Neural progenitor cell (in vitro differentiated cells): ENCODE data around the gene KRT76. TPM values are rescaled to one million over a fixed set of nuclear protein-coding genes. Genes with fewer than 3 reads are reported as not detected.

Experiments used
- DNase-seq: peaks from one replicate; pipeline ENCODE4 v3.0.0-alpha.2; 2016; ENCODE audit warnings: low spot score
- H2AFZ ChIP-seq: fragments of 200-600 bp; sonication (generic); replicated peaks from 2 replicates; pipeline ENCODE4 v1.6.1; 2016; ENCODE audit warnings: antibody characterized with exemption
- H3F3A ChIP-seq: fragments of 200-600 bp; sonication (generic); 2 replicates; pipeline ENCODE4 v1.6.1; 2016; ENCODE audit warnings: antibody characterized with exemption, low read depth
- H3K27ac ChIP-seq: fragments of 200-600 bp; sonication (generic); 2 replicates; pipeline ENCODE4 v1.5.1; 2016; ENCODE audit warnings: mild to moderate bottlenecking
- H3K27me3 ChIP-seq: fragments of 200-600 bp; sonication (generic); 2 replicates; pipeline ENCODE4 v1.6.1; 2016; ENCODE audit warnings: mild to moderate bottlenecking, moderate library complexity
- H3K36me3 ChIP-seq: fragments of 200-600 bp; sonication (generic); 2 replicates; pipeline ENCODE4 v1.5.1; 2016
- H3K4me1 ChIP-seq: fragments of 200-600 bp; sonication (generic); 2 replicates; pipeline ENCODE4 v1.6.1; 2016; ENCODE audit warnings: mixed run types
- H3K4me2 ChIP-seq: fragments of 200-600 bp; sonication (generic); 2 replicates; pipeline ENCODE4 v1.6.1; 2016
- H3K4me3 ChIP-seq: fragments of 200-600 bp; sonication (generic); 2 replicates; pipeline ENCODE4 v1.5.1; 2016
- H3K79me2 ChIP-seq: fragments of 200-600 bp; sonication (generic); 2 replicates; pipeline ENCODE4 v1.6.1; 2016; ENCODE audit warnings: low read depth
- H3K9ac ChIP-seq: fragments of 200-600 bp; sonication (generic); 2 replicates; pipeline ENCODE4 v1.6.1; 2016
- H3K9me3 ChIP-seq: fragments of 200-600 bp; sonication (generic); 2 replicates; pipeline ENCODE4 v1.5.1; 2016; ENCODE audit warnings: low read depth
- H4K20me1 ChIP-seq: fragments of 200-600 bp; sonication (generic); 2 replicates; pipeline ENCODE4 v1.6.1; 2016; ENCODE audit warnings: low read depth
- H3K27ac Mint-ChIP-seq: 3 replicates; pipeline ENCODE4 v1.8.0; 2021; ENCODE audit warnings: mixed read lengths
- H3K27me3 Mint-ChIP-seq: 2 replicates; pipeline ENCODE4 v1.8.0; 2022; ENCODE audit warnings: low read depth, mild to moderate bottlenecking, inconsistent platforms, moderate library complexity, mixed read lengths; ENCODE audit not compliant: insufficient read depth
- H3K36me3 Mint-ChIP-seq: 3 replicates; pipeline ENCODE4 v1.8.0; 2021; ENCODE audit warnings: mixed read lengths
- H3K4me1 Mint-ChIP-seq: 3 replicates; pipeline ENCODE4 v1.8.0; 2021; ENCODE audit warnings: mixed read lengths
- H3K4me3 Mint-ChIP-seq: 3 replicates; pipeline ENCODE4 v1.8.0; 2021; ENCODE audit warnings: mild to moderate bottlenecking, moderate library complexity, mixed read lengths
- H3K9me3 Mint-ChIP-seq: 3 replicates; pipeline ENCODE4 v1.8.0; 2020; ENCODE audit warnings: mixed read lengths
- CTCF ChIP-seq: fragments of 200-600 bp; sonication (generic); IDR thresholded peaks from 2 replicates; pipeline ENCODE4 v1.5.1; 2017; ENCODE audit warnings: antibody characterized with exemption, mild to moderate bottlenecking
- EZH2 ChIP-seq: fragments of 200-600 bp; sonication (generic); IDR thresholded peaks from 2 replicates; pipeline ENCODE4 v1.6.1; 2017; ENCODE audit warnings: antibody characterized with exemption, mild to moderate bottlenecking, moderate library complexity
- EZH2phosphoT487 ChIP-seq: fragments of 200-600 bp; sonication (generic); IDR thresholded peaks from 2 replicates; pipeline ENCODE4 v1.6.1; 2017; ENCODE audit warnings: antibody characterized with exemption
- total RNA-seq: library from RNA; depleted of rRNA; stranded (reverse); fragments of >200 nt; gene quantifications from 2 replicates; pipeline ENCODE4 v1.2.3, GENCODE V29; 2015; ENCODE audit warnings: low replicate concordance

Gene KRT76
- total RNA-seq, 1 donor from 2014 or later: not detected

GRCh38 chr12:52769946-52770345 lies 7.2 kb downstream of the KRT76 start:
- H2AFZ ChIP-seq: no peak overlapping the region
- H3K36me3 ChIP-seq: no peaks in the 10 kb centered on the region
- no peaks in the 10 kb centered on the region for H3K79me2 ChIP-seq
- no peak overlapping the region for H3K27ac Mint-ChIP-seq
- peaks cover 10% of the 10 kb centered on the region for H3K27me3 ChIP-seq
- H3K4me3 ChIP-seq: no peak overlapping the region
- H3K27ac ChIP-seq: no peak overlapping the region
- no peaks in the 10 kb centered on the region for H3F3A ChIP-seq
- H3K4me3 Mint-ChIP-seq: no peak overlapping the region
- no peak overlapping the region for H3K4me2 ChIP-seq
- no peaks in the 10 kb centered on the region for H3K4me1 ChIP-seq
- DNase-seq: no peak
- TF ChIP-seq CTCF: no peak
- no peak for TF ChIP-seq EZH2phosphoT487
- TF ChIP-seq EZH2: no peak
- no peaks in the 10 kb centered on the region for H3K9me3 ChIP-seq
- H3K27me3 Mint-ChIP-seq: peaks cover 6% of the 10 kb centered on the region
- H3K9me3 Mint-ChIP-seq: peaks cover 2% of the 10 kb centered on the region
- no peaks in the 10 kb centered on the region for H3K36me3 Mint-ChIP-seq
- no peak overlapping the region for H3K9ac ChIP-seq
- no peaks in the 10 kb centered on the region for H4K20me1 ChIP-seq
- no peaks in the 10 kb centered on the region for H3K4me1 Mint-ChIP-seq

DNA sequence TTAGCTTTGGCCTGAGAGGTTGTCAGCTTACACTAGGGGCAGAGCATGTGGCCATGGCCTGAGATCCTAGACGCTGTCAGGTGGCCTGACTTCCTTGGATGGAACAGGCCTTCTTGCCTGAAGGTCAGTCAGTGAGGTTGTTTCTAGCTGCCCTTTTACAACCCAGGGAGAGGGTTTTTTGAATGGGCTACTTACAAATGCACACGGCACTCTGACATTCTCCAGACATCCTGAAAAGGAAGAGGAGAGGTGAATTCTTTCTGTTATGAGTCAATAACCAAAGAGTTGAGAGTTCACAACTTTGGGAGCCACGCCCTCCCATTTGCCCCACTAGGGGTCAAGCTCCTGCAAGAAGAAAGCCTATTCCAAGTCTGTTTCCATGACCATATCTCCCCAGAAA lies 7.8 kb downstream of the KRT76 start:
- Mint-ChIP-seq H3K9me3 (peaks cover 2% of the 10 kb centered on the region), H3K27ac (no peak overlapping the region), H3K27me3 (peaks cover 6% of the 10 kb centered on the region), H3K4me1 (no peaks in the 10 kb centered on the region), H3K36me3 (no peaks in the 10 kb centered on the region), H3K4me3 (no peak overlapping the region)
- DNase-seq: no peak
- Histone ChIP-seq H3K36me3 (no peaks in the 10 kb centered on the region), H3K9me3 (no peaks in the 10 kb centered on the region), H3F3A (no peaks in the 10 kb centered on the region), H4K20me1 (no peaks in the 10 kb centered on the region), H3K4me2 (no peak overlapping the region), H3K4me3 (no peak overlapping the region), H3K27ac (no peak overlapping the region), H3K9ac (no peak overlapping the region), H3K4me1 (no peaks in the 10 kb centered on the region), H3K27me3 (peaks cover 15% of the 10 kb centered on the region), H2AFZ (no peak overlapping the region), H3K79me2 (no peaks in the 10 kb centered on the region)
- TF ChIP-seq EZH2: no peak
- no peak for TF ChIP-seq EZH2phosphoT487
- TF ChIP-seq CTCF: no peak

DNA sequence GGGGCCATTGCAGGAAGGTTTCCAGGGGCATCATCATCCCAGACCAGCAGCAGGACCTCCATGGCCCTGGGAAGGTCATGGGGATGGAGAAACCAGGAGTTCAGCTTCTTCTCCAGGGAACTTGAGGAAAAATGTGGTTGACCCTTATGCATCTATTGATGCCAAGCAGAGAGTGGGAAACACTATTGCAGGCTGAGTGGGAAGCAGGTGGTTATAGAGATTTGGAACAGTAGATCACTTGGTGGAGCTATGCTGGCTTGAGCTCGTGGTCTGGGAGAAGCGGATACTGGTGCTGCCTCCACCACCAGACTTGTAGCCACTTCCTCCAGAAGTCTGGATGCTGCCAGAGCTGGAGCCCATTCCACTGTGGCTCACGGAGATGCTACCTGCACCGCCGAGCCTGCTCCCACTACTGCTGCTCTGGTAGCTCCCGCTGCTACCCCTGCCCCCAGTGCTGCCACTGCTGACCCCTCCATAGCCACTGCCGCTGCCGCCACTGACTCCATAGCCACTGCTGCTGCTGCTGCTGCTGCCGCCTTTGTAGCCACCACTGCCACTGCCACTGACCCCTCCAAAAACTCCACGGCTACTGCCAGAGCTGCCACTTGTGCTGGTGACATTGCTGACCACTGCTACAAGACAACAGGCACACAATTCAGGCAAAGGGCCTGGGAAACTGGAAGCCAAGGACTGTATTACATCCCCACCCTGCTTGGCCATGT lies 8.5 kb downstream of the KRT76 start:
- TF ChIP-seq EZH2 (no peak), EZH2phosphoT487 (no peak), CTCF (no peak)
- H3K27me3 ChIP-seq: peaks cover 21% of the 10 kb centered on the region
- no peaks in the 10 kb centered on the region for H3K36me3 ChIP-seq
- no peak overlapping the region for H2AFZ ChIP-seq
- Mint-ChIP-seq H3K27ac (no peak overlapping the region), H3K27me3 (peaks cover 6% of the 10 kb centered on the region), H3K4me3 (no peak overlapping the region), H3K4me1 (no peaks in the 10 kb centered on the region), H3K36me3 (no peaks in the 10 kb centered on the region), H3K9me3 (peaks cover 2% of the 10 kb centered on the region)
- H3K4me2 ChIP-seq: no peak overlapping the region
- H3K79me2 ChIP-seq: no peaks in the 10 kb centered on the region
- no peak overlapping the region for H3K4me3 ChIP-seq
- no peaks in the 10 kb centered on the region for H3K9me3 ChIP-seq
- H3F3A ChIP-seq: no peaks in the 10 kb centered on the region
- no peak overlapping the region for H3K27ac ChIP-seq
- H3K4me1 ChIP-seq: no peaks in the 10 kb centered on the region
- no peak for DNase-seq
- H4K20me1 ChIP-seq: no peaks in the 10 kb centered on the region
- no peak overlapping the region for H3K9ac ChIP-seq
